K562 (cell line): ENCODE results near the gene ABAT. TPM values are rescaled to one million over a fixed set of nuclear protein-coding genes. Genes with fewer than 3 reads are reported as not detected.

Experiments
- ARNT ChIP-seq, 2 experiments: fragments of 450-650 bp; IDR thresholded peaks; 2 replicates each; pipeline ENCODE4 v1.6.1; 2016; ENCODE audit warnings: mild to moderate bottlenecking in 1 of 2
- BDP1 ChIP-seq: IDR thresholded peaks from 3 replicates; pipeline ENCODE4 v1.6.1; 2011; ENCODE audit not compliant: insufficient read length, insufficient read depth
- BRD4 ChIP-seq: fragments of 200-600 bp; sonication (generic); IDR thresholded peaks from 2 replicates; pipeline ENCODE4 v1.6.1; 2017; ENCODE audit warnings: inconsistent platforms
- BRF2 ChIP-seq: IDR thresholded peaks from 3 replicates; pipeline ENCODE4 v1.6.1; 2011; ENCODE audit warnings: borderline replicate concordance, mild to moderate bottlenecking; ENCODE audit not compliant: insufficient read length, insufficient read depth
- E2F1 ChIP-seq: sonication (generic); formaldehyde crosslinking; IDR thresholded peaks from 2 replicates; pipeline ENCODE4 v1.8.1; 2023; ENCODE audit warnings: mild to moderate bottlenecking, missing genetic modification reagents, moderate library complexity
- ETV6 ChIP-seq, 3 experiments: fragments of 150-350 bp in 1 of 3; sonication (generic) in 1 of 3; formaldehyde crosslinking in 1 of 3; IDR thresholded peaks; 2 replicates each; pipeline versions ENCODE4 v1.6.1 to v1.8.0; 2014 to 2022; ENCODE audit warnings: borderline replicate concordance in 2 of 3, low read depth in 2 of 3, antibody characterized with exemption in 1 of 3, low read length in 1 of 3, mild to moderate bottlenecking in 1 of 3, missing genetic modification reagents in 1 of 3
- MTA2 ChIP-seq: fragments of 450-650 bp; IDR thresholded peaks from 2 replicates; pipeline ENCODE4 v1.6.1; 2016; ENCODE audit warnings: low read depth
- PHF21A ChIP-seq: fragments of 450-650 bp; IDR thresholded peaks from 2 replicates; pipeline ENCODE4 v1.6.1; 2017; ENCODE audit warnings: low read depth, borderline replicate concordance
- RBM34 ChIP-seq: fragments of 200-400 bp; formaldehyde crosslinking; IDR thresholded peaks from 2 replicates; pipeline ENCODE4 v1.6.1; 2018; ENCODE audit warnings: low read length, borderline replicate concordance; ENCODE audit not compliant: insufficient read depth
- SP2 ChIP-seq: IDR thresholded peaks from 2 replicates; pipeline ENCODE4 v1.6.1; 2011; ENCODE audit warnings: mild to moderate bottlenecking, low read depth, low read length, moderate library complexity; ENCODE audit not compliant: poor library complexity, severe bottlenecking; ENCODE audit errors: extremely low read depth
- SRF ChIP-seq, 2 experiments: fragments of 250-450, 450-650 bp in 1 of 2; sonication (Bioruptor Pico) in 1 of 2; sonication (generic) in 1 of 2; formaldehyde crosslinking; IDR thresholded peaks; 2 replicates each; pipeline versions ENCODE4 v1.5.0 to v1.5.1; 2020 to 2022; ENCODE audit warnings: mild to moderate bottlenecking in 1 of 2, missing genetic modification reagents in 1 of 2
- TBP ChIP-seq: optimal IDR thresholded peaks from 2 replicates; pipeline ENCODE3; 2011; ENCODE audit warnings: low read depth, low read length, improper control_type of control experiment
- polyA plus RNA-seq, 8 experiments: library from polyadenylated mRNA; depleted of rRNA in 4 of 8; stranded (reverse) in 5 of 8; unstranded in 3 of 8; fragments of >200 nt; fragmentation: Nextera tagmentation in 2 of 8; fragmentation: Illumina TruSeq in 1 of 8; extraction: Ambion mirVana in 2 of 8; extraction: Trizol in 1 of 8; gene quantifications; 2 replicates each; pipeline versions ENCODE4 v1.2.1 to v1.2.3, GENCODE V29; 2011 to 2014; ENCODE audit warnings: inconsistent platforms in 1 of 8, missing spikeins in 1 of 8
- total RNA-seq, 7 experiments: library from RNA; depleted of rRNA in 6 of 7; stranded (reverse); fragments of >200 nt in 6 of 7; fragmentation: Illumina TruSeq in 2 of 7; extraction: Trizol in 2 of 7; gene quantifications; 2 replicates each; pipeline versions ENCODE4 v1.2.1 to v1.2.3, GENCODE V29; 2011 to 2021; ENCODE audit warnings: low replicate concordance in 1 of 7
- TF ChIP-seq, protein P1 (sequence below): fragments of 250-450 bp; sonication (Bioruptor Pico); IDR thresholded peaks from 2 replicates; pipeline ENCODE4 v1.8.0; 2022; ENCODE audit warnings: inconsistent platforms, mild to moderate bottlenecking, moderate library complexity, borderline replicate concordance
- TF ChIP-seq, protein P2 (sequence below): fragments of 200-800 bp; sonication (Bioruptor generic); IDR thresholded peaks from 2 replicates; pipeline ENCODE4 v1.6.1; 2016; ENCODE audit warnings: missing genetic modification characterization, missing compliant biosample characterization
- TF ChIP-seq, protein P3 (sequence below): fragments of 200-800 bp; sonication (Bioruptor generic); IDR thresholded peaks from 2 replicates; pipeline ENCODE4 v1.6.1; 2017; ENCODE audit warnings: missing genetic modification characterization, missing compliant biosample characterization

The ABAT gene
- total and polyA plus RNA-seq, 9 of the 15 experiments (the other 6 are each of a cell fraction or from before 2014, with no cell fraction given): 0.01 to 0.49 (median 0.10) TPM

- TF ChIP-seq, protein P1, sequence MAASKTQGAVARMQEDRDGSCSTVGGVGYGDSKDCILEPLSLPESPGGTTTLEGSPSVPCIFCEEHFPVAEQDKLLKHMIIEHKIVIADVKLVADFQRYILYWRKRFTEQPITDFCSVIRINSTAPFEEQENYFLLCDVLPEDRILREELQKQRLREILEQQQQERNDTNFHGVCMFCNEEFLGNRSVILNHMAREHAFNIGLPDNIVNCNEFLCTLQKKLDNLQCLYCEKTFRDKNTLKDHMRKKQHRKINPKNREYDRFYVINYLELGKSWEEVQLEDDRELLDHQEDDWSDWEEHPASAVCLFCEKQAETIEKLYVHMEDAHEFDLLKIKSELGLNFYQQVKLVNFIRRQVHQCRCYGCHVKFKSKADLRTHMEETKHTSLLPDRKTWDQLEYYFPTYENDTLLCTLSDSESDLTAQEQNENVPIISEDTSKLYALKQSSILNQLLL (CRISPR knock-in tag): no peak
- TF ChIP-seq, protein P2, sequence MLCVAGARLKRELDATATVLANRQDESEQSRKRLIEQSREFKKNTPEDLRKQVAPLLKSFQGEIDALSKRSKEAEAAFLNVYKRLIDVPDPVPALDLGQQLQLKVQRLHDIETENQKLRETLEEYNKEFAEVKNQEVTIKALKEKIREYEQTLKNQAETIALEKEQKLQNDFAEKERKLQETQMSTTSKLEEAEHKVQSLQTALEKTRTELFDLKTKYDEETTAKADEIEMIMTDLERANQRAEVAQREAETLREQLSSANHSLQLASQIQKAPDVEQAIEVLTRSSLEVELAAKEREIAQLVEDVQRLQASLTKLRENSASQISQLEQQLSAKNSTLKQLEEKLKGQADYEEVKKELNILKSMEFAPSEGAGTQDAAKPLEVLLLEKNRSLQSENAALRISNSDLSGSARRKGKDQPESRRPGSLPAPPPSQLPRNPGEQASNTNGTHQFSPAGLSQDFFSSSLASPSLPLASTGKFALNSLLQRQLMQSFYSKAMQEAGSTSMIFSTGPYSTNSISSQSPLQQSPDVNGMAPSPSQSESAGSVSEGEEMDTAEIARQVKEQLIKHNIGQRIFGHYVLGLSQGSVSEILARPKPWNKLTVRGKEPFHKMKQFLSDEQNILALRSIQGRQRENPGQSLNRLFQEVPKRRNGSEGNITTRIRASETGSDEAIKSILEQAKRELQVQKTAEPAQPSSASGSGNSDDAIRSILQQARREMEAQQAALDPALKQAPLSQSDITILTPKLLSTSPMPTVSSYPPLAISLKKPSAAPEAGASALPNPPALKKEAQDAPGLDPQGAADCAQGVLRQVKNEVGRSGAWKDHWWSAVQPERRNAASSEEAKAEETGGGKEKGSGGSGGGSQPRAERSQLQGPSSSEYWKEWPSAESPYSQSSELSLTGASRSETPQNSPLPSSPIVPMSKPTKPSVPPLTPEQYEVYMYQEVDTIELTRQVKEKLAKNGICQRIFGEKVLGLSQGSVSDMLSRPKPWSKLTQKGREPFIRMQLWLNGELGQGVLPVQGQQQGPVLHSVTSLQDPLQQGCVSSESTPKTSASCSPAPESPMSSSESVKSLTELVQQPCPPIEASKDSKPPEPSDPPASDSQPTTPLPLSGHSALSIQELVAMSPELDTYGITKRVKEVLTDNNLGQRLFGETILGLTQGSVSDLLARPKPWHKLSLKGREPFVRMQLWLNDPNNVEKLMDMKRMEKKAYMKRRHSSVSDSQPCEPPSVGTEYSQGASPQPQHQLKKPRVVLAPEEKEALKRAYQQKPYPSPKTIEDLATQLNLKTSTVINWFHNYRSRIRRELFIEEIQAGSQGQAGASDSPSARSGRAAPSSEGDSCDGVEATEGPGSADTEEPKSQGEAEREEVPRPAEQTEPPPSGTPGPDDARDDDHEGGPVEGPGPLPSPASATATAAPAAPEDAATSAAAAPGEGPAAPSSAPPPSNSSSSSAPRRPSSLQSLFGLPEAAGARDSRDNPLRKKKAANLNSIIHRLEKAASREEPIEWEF (CRISPR knock-in tag): no peak
- TF ChIP-seq, protein P3, sequence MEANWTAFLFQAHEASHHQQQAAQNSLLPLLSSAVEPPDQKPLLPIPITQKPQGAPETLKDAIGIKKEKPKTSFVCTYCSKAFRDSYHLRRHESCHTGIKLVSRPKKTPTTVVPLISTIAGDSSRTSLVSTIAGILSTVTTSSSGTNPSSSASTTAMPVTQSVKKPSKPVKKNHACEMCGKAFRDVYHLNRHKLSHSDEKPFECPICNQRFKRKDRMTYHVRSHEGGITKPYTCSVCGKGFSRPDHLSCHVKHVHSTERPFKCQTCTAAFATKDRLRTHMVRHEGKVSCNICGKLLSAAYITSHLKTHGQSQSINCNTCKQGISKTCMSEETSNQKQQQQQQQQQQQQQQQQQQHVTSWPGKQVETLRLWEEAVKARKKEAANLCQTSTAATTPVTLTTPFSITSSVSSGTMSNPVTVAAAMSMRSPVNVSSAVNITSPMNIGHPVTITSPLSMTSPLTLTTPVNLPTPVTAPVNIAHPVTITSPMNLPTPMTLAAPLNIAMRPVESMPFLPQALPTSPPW (CRISPR knock-in tag): peak; percentile 98
- TF ChIP-seq BRD4: peak; percentile 91
- TF ChIP-seq TBP: peak; percentile 31
- no peak for TF ChIP-seq MTA2
- TF ChIP-seq SRF (CRISPR knock-in tag; IDR thresholded peaks at IDR 0.05): peak in 1 of 2 experiments; percentile 44; a peak in 1 of 4 replicates
- no peak for TF ChIP-seq SP2
- no peak; a peak in 1 of 4 replicates for TF ChIP-seq ETV6 (IDR thresholded peaks at IDR 0.05; ENCODE audit: borderline replicate concordance in 1 of 2, low read depth in 2 of 2, low read length in 1 of 2)
- TF ChIP-seq ETV6 (CRISPR knock-in tag; IDR thresholded peaks at IDR 0.05; ENCODE audit: borderline replicate concordance): peak; percentile 66; the same call in 1 of the 2 replicates
- TF ChIP-seq ARNT (IDR thresholded peaks at IDR 0.05): no peak
- TF ChIP-seq BRF2: no peak
- TF ChIP-seq E2F1 (CRISPR knock-in tag): peak; percentile 74
- TF ChIP-seq PHF21A: no peak
- TF ChIP-seq RBM34: no peak
- no peak for TF ChIP-seq BDP1
These were observed 123.2 kb downstream of the ABAT start, which contains the start of the genes PMM2 and TMEM186 (continued) for GRCh38 chr16:8797364-8798173.
